Measurements from ENCODE around the gene PPP1R2B. TPM values are rescaled to one million over a fixed set of nuclear protein-coding genes. Genes with fewer than 3 reads are reported as not detected.

PPP1R2B gene
- total RNA-seq = under 1 TPM; 0.13 TPM

GRCh38 chr5:156850206-156850751 lies at the start of gene PPP1R2B:
TSS of gene PPP1R2B (plus strand) at chr5:156850295. CDS start at chr5:156850563, 268 bp downstream.
- ATAC-seq = no peak
- CTCF ChIA-PET = no interaction called here

GRCh38 chr5:156800929-156801328 lies 49.2 kb upstream of the PPP1R2B start:
- Mint-ChIP-seq H3K9me3 (ENCODE audit: insufficient read depth) (no peaks in the 10 kb centered on the region), H3K4me1 (ENCODE audit: low read depth) (peaks cover 10% of the 10 kb centered on the region), H3K36me3 (ENCODE audit: low read depth) (no peaks in the 10 kb centered on the region), H3K27ac (no peak overlapping the region), H3K4me3 (no peak overlapping the region), H3K27me3 (ENCODE audit: low read depth) (peaks cover 10% of the 10 kb centered on the region)
- ChIA-PET CTCF (no interaction called here), POLR2A (no interaction called here)
- ATAC-seq (no peak), DNase-seq (no peak)

More at GRCh38 chr5:156850206-156850751, at the start of gene PPP1R2B:
- Mint-ChIP-seq H3K27me3 (ENCODE audit: low read depth) (peaks cover 19% of the 10 kb centered on the region), H3K27ac (no peak within 1 kb of the TSS), H3K9me3 (ENCODE audit: insufficient read depth) (peaks cover 26% of the 10 kb centered on the region), H3K4me3 (no peak within 1 kb of the TSS), H3K4me1 (ENCODE audit: low read depth) (peaks cover 8% of the 10 kb centered on the region), H3K36me3 (ENCODE audit: low read depth) (peaks cover 26% of the 10 kb centered on the region)
- no peak for DNase-seq
- POLR2A ChIA-PET = no interaction called here

GRCh38 chr5:156802501-156802900 lies 47.6 kb upstream of the PPP1R2B start:
- ChIA-PET POLR2A (no interaction called here), CTCF (no interaction called here)
- DNase-seq = no peak
- Mint-ChIP-seq H3K36me3 (ENCODE audit: low read depth) (no peaks in the 10 kb centered on the region), H3K27ac (no peak overlapping the region), H3K9me3 (ENCODE audit: insufficient read depth) (no peaks in the 10 kb centered on the region), H3K4me3 (no peak overlapping the region), H3K27me3 (ENCODE audit: low read depth) (peaks cover 7% of the 10 kb centered on the region), H3K4me1 (ENCODE audit: low read depth) (peaks cover 10% of the 10 kb centered on the region)
- no peak for ATAC-seq

- ChIA-PET CTCF (interaction anchor here (0.8 kb wide), 1 partner anchor 12 kb away, joined by 3 read pairs; no protein-coding TSS in a partner anchor), POLR2A (no interaction called here)
- DNase-seq (no peak), ATAC-seq (no peak)
- Mint-ChIP-seq H3K27me3 (ENCODE audit: low read depth) (peaks cover 7% of the 10 kb centered on the region), H3K27ac (no peak overlapping the region), H3K36me3 (ENCODE audit: low read depth) (no peaks in the 10 kb centered on the region), H3K4me3 (no peak overlapping the region), H3K4me1 (ENCODE audit: low read depth) (peaks cover 10% of the 10 kb centered on the region), H3K9me3 (ENCODE audit: insufficient read depth) (no peaks in the 10 kb centered on the region)
Measured at GRCh38 chr5:156803404-156803803, 46.7 kb upstream of the PPP1R2B start.

- CTCF ChIA-PET = no interaction called here
Measured at GRCh38 chr5:156812959-156813358, 37.1 kb upstream of the PPP1R2B start.

GRCh38 chr5:156815988-156816599 lies 34.0 kb upstream of the PPP1R2B start:
- POLR2A ChIA-PET = no interaction called here
- H3K9me3 Mint-ChIP-seq (ENCODE audit: insufficient read depth) = no peaks in the 10 kb centered on the region
- peak; percentile 39 for ATAC-seq

More at GRCh38 chr5:156812959-156813358, 37.1 kb upstream of the PPP1R2B start:
- H3K27ac Mint-ChIP-seq = no peak overlapping the region
- no peak overlapping the region for H3K4me3 Mint-ChIP-seq
- POLR2A ChIA-PET = no interaction called here
- no peaks in the 10 kb centered on the region for H3K9me3 Mint-ChIP-seq (ENCODE audit: insufficient read depth)
- no peak for ATAC-seq
- no peaks in the 10 kb centered on the region for H3K27me3 Mint-ChIP-seq (ENCODE audit: low read depth)
- H3K36me3 Mint-ChIP-seq (ENCODE audit: low read depth) = no peaks in the 10 kb centered on the region
- DNase-seq = no peak
- H3K4me1 Mint-ChIP-seq (ENCODE audit: low read depth) = peaks cover 2% of the 10 kb centered on the region

GRCh38 chr5:156819537-156819936 lies 30.6 kb upstream of the PPP1R2B start:
- no peak overlapping the region for H3K27ac Mint-ChIP-seq
- no peak for ATAC-seq
- no peaks in the 10 kb centered on the region for H3K9me3 Mint-ChIP-seq (ENCODE audit: insufficient read depth)
- H3K27me3 Mint-ChIP-seq (ENCODE audit: low read depth) = peaks cover 2% of the 10 kb centered on the region
- CTCF ChIA-PET = no interaction called here
- peaks cover 5% of the 10 kb centered on the region for H3K4me1 Mint-ChIP-seq (ENCODE audit: low read depth)
- DNase-seq = no peak
- no peaks in the 10 kb centered on the region for H3K36me3 Mint-ChIP-seq (ENCODE audit: low read depth)
- POLR2A ChIA-PET = no interaction called here
- H3K4me3 Mint-ChIP-seq = no peak overlapping the region

More at GRCh38 chr5:156815988-156816599, 34.0 kb upstream of the PPP1R2B start:
- H3K4me1 Mint-ChIP-seq (ENCODE audit: low read depth) = peaks cover 2% of the 10 kb centered on the region
- DNase-seq = peak; percentile 55
- H3K4me3 Mint-ChIP-seq = no peak overlapping the region
- H3K27ac Mint-ChIP-seq = no peak overlapping the region
- CTCF ChIA-PET = interaction anchor here (0.6 to 2.5 kb wide), 10 partner anchors 10 to 319 kb away, joined by 3 to 9 read pairs (median 4); no protein-coding TSS in a partner anchor
- no peaks in the 10 kb centered on the region for H3K27me3 Mint-ChIP-seq (ENCODE audit: low read depth)
- no peaks in the 10 kb centered on the region for H3K36me3 Mint-ChIP-seq (ENCODE audit: low read depth)

GRCh38 chr5:156819967-156820581 lies 30.0 kb upstream of the PPP1R2B start:
- ChIA-PET POLR2A (no interaction called here), CTCF (no interaction called here)
- H3K27ac Mint-ChIP-seq = no peak overlapping the region
- H3K27me3 Mint-ChIP-seq (ENCODE audit: low read depth) = peaks cover 2% of the 10 kb centered on the region
- no peak for ATAC-seq
- H3K4me1 Mint-ChIP-seq (ENCODE audit: low read depth) = peaks cover 8% of the 10 kb centered on the region
- H3K4me3 Mint-ChIP-seq = no peak overlapping the region
- H3K36me3 Mint-ChIP-seq (ENCODE audit: low read depth) = no peaks in the 10 kb centered on the region
- H3K9me3 Mint-ChIP-seq (ENCODE audit: insufficient read depth) = no peaks in the 10 kb centered on the region
- no peak for DNase-seq

- H3K27ac Mint-ChIP-seq = no peak overlapping the region
- no peaks in the 10 kb centered on the region for H3K36me3 Mint-ChIP-seq (ENCODE audit: low read depth)
- no peak overlapping the region for H3K4me3 Mint-ChIP-seq
- DNase-seq = no peak
- H3K4me1 Mint-ChIP-seq (ENCODE audit: low read depth) = peaks cover 6% of the 10 kb centered on the region
- H3K27me3 Mint-ChIP-seq (ENCODE audit: low read depth) = peaks cover 4% of the 10 kb centered on the region
- CTCF ChIA-PET = interaction anchor here (1.1 kb wide), 1 partner anchor 12 kb away, joined by 3 read pairs; no protein-coding TSS in a partner anchor
- peaks cover 8% of the 10 kb centered on the region for H3K9me3 Mint-ChIP-seq (ENCODE audit: insufficient read depth)
- POLR2A ChIA-PET = no interaction called here
- no peak for ATAC-seq
Measured at GRCh38 chr5:156824241-156824640, 25.9 kb upstream of the PPP1R2B start.

- POLR2A ChIA-PET = interaction anchor here (0.5 kb wide), 1 partner anchor 64 kb away, joined by 3 read pairs; no protein-coding TSS in a partner anchor
- Mint-ChIP-seq H3K4me1 (ENCODE audit: low read depth) (peaks cover 6% of the 10 kb centered on the region), H3K27me3 (ENCODE audit: low read depth) (peaks cover 4% of the 10 kb centered on the region), H3K36me3 (ENCODE audit: low read depth) (no peaks in the 10 kb centered on the region), H3K9me3 (ENCODE audit: insufficient read depth) (peaks cover 8% of the 10 kb centered on the region), H3K4me3 (no peak overlapping the region), H3K27ac (no peak overlapping the region)
- CTCF ChIA-PET = interaction anchor here (1.1 kb wide), 1 partner anchor 11 kb away, joined by 3 read pairs; no protein-coding TSS in a partner anchor
- ATAC-seq (no peak), DNase-seq (no peak)
Measured at GRCh38 chr5:156824800-156825199, 25.3 kb upstream of the PPP1R2B start.

- no peak overlapping the region for H3K27ac Mint-ChIP-seq
- CTCF ChIA-PET = interaction anchor here (0.6 to 1.1 kb wide), 3 partner anchors 9 to 311 kb away, joined by 3 to 4 read pairs (median 3); no protein-coding TSS in a partner anchor
- H3K27me3 Mint-ChIP-seq (ENCODE audit: low read depth) = peaks cover 4% of the 10 kb centered on the region
- no peak overlapping the region for H3K4me3 Mint-ChIP-seq
- ATAC-seq = no peak
- H3K9me3 Mint-ChIP-seq (ENCODE audit: insufficient read depth) = peaks cover 8% of the 10 kb centered on the region
- POLR2A ChIA-PET = no interaction called here
- DNase-seq = no peak
- H3K36me3 Mint-ChIP-seq (ENCODE audit: low read depth) = no peaks in the 10 kb centered on the region
- H3K4me1 Mint-ChIP-seq (ENCODE audit: low read depth) = peaks cover 6% of the 10 kb centered on the region
Measured at GRCh38 chr5:156825688-156826087, 24.4 kb upstream of the PPP1R2B start.

- CTCF ChIA-PET = interaction anchor here (0.6 to 1.1 kb wide), 3 partner anchors 9 to 311 kb away, joined by 3 to 4 read pairs (median 3); no protein-coding TSS in a partner anchor
Measured at GRCh38 chr5:156826150-156826549, 23.9 kb upstream of the PPP1R2B start.

More at GRCh38 chr5:156826150-156826549, 23.9 kb upstream of the PPP1R2B start:
- no peak for DNase-seq
- Mint-ChIP-seq H3K4me3 (no peak overlapping the region), H3K9me3 (ENCODE audit: insufficient read depth) (peaks cover 8% of the 10 kb centered on the region), H3K27me3 (ENCODE audit: low read depth) (peaks cover 4% of the 10 kb centered on the region), H3K36me3 (ENCODE audit: low read depth) (no peaks in the 10 kb centered on the region), H3K27ac (no peak overlapping the region), H3K4me1 (ENCODE audit: low read depth) (peaks cover 6% of the 10 kb centered on the region)
- ATAC-seq = no peak
- POLR2A ChIA-PET = no interaction called here
